H7 (cell line): ENCODE results near the gene PRPF6. TPM values are rescaled to one million over a fixed set of nuclear protein-coding genes. Genes with fewer than 3 reads are reported as not detected.
A peak's percentile ranks its signal among the peaks of the same experiment; 100 is the strongest.
"Not testable (repeated sequence)": the region's sequence is repeated elsewhere in the genome, so short reads cannot be mapped to it uniquely, and the experiment has no call there.

ENCODE experiments used
- DNase-seq: peaks from one replicate; pipeline ENCODE4 v3.0.0; 2012
- H3K27me3 ChIP-seq: 2 replicates; pipeline ENCODE4 v1.6.0; 2011; ENCODE audit warnings: mild to moderate bottlenecking, low read length; ENCODE audit not compliant: control insufficient read depth, insufficient read depth
- H3K36me3 ChIP-seq: replicated peaks from 2 replicates; pipeline ENCODE4 v1.5.1; 2011; ENCODE audit warnings: low read length; ENCODE audit not compliant: control insufficient read depth, insufficient read depth
- H3K4me3 ChIP-seq: 2 replicates; pipeline ENCODE4 v1.5.1; 2011; ENCODE audit warnings: low read depth, mild to moderate bottlenecking, control low read depth, low read length, moderate library complexity; ENCODE audit not compliant: insufficient read depth
- total RNA-seq: library from RNA; depleted of rRNA; stranded (reverse); fragments of >200 nt; shearing (Covaris generic); gene quantifications from 2 replicates; pipeline ENCODE4 v1.2.3, GENCODE V29; 2014

Gene PRPF6
- total RNA-seq, 1 experiment from 2014 or later, result 70.8 TPM

DNA sequence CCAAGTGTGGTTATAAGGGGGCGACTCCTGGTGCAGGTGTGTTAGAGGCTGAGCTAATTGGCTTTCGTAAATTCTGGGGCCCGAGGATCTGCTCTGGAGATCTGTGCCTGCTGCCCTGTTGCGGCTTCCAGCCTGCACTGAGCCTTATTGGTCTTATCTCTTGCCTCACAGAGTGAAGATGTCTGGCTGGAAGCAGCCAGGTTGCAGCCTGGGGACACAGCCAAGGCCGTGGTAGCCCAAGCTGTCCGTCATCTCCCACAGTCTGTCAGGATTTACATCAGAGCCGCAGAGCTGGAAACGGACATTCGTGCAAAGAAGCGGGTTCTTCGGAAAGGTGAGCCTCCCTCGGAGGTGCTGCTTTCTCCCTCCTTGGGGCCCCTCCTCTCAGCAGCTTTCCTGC lies 20.0 kb downstream of the PRPF6 start:
- no peak for DNase-seq
- Histone ChIP-seq H3K27me3 (no peaks in the 10 kb centered on the region), H3K4me3 (no peak overlapping the region), H3K36me3 (peaks cover 33% of the 10 kb centered on the region)

- Histone ChIP-seq H3K36me3 (peaks cover 33% of the 10 kb centered on the region), H3K4me3 (no peak overlapping the region), H3K27me3 (no peaks in the 10 kb centered on the region)
- DNase-seq, result no peak
Measured at GRCh38 chr20:64001607-64002011, 20.7 kb downstream of the PRPF6 start.

DNA sequence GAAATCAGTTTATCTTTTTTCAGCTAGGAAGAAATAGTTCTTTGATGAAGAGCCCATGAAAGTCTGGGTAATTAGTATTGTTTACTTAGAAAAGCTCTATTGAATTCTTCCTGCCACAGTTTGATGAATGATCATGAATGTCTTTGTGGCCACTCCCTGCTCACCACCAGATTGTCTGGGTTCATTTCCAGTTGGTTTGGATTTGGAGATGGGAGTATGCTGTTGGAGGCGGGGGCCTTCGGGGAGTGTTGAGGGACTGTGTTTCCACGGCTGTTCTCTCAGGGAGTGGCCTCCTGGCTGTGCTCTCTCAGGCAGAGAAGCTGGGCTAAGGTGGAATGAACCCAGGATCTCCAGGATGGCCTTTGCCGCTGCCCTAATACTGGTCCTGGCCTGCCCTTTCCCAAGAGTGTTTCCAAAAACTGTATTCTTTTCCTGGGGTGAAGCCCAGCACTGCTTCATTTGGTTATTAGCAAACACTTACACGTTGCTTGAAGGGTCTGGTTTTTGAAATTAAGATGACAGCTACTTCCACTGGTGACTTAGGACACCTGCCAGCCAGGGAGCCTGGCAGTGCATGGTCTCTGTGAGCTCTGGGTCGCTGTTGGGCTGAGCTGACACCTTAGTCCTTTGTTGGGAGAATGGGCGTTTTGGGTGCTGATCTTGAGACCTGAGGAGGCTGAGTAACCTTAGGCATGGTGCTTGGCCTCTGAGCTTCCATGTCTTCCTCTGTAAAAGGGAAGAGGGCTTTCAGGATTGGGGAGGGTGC lies 23.2 kb downstream of the PRPF6 start:
- no peak overlapping the region for H3K4me3 ChIP-seq
- H3K36me3 ChIP-seq, result peaks cover 34% of the 10 kb centered on the region
- H3K27me3 ChIP-seq, result no peaks in the 10 kb centered on the region

DNA sequence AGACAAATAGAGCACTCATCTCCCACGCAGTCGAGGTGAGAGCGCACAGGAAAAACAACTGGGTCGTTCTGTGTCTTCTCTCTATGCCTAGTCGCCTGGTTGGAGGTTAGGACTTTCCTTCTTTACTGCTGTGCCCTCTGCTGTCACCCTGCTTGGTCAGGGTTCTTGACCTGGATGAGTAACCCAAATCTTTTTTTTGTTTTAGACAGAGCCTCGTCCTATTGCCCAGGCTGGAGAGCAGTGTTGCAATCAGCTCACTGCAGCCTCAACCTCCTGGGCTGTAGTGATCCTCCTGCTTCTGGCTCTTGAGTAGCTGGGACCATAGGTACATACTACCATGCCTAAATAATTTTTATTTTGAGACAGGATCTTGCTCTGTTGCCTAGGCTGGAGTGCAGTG lies 24.5 kb downstream of the PRPF6 start:
- peaks cover 30% of the 10 kb centered on the region for H3K36me3 ChIP-seq
- H3K27me3 ChIP-seq, result no peaks in the 10 kb centered on the region

More for the DNA sequence above, 23.2 kb downstream of the PRPF6 start:
- no peak for DNase-seq

GRCh38 chr20:64006490-64006889 lies 25.6 kb downstream of the PRPF6 start:
- Histone ChIP-seq H3K36me3 (peaks cover 30% of the 10 kb centered on the region), H3K27me3 (no peaks in the 10 kb centered on the region), H3K4me3 (no peak overlapping the region)
- DNase-seq, result no peak

More for the DNA sequence above, 24.5 kb downstream of the PRPF6 start:
- no peak for DNase-seq
- H3K4me3 ChIP-seq, result no peak overlapping the region

- H3K36me3 ChIP-seq, result peaks cover 28% of the 10 kb centered on the region
- peak; percentile 32 for DNase-seq
- no peaks in the 10 kb centered on the region for H3K27me3 ChIP-seq
- H3K4me3 ChIP-seq, result no peak overlapping the region
Measured at GRCh38 chr20:64006902-64007301, 26.0 kb downstream of the PRPF6 start.

- H3K36me3 ChIP-seq, result peaks cover 27% of the 10 kb centered on the region
- H3K4me3 ChIP-seq, result no peak overlapping the region
- DNase-seq, result peak; percentile 18
- H3K27me3 ChIP-seq, result no peaks in the 10 kb centered on the region
Measured at GRCh38 chr20:64009811-64010387, 29.0 kb downstream of the PRPF6 start.

DNA sequence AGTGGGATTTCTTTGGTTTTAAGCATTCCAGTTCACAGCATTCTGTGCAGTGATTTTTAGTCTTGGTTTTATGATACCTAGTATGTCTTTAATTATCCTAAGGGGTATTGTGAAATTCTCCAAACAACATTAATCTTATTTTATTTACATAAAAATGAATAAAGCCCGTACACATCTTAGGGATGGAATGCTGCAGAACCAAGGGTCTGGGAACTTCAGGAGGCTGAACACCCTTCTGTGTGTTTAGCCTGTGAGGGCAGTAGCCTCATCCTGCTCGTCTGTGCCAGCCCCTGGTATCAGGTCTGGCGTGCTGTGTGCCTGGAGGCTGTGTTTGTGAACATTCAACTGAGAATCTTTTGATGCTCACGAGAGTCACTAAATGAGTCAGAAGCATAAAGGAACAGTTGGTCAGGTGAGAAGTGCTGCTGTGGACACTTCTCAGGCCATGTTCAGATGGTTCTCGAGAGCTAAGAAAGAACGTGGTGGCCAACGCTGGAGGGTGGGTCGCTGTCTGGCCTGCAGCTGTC lies 29.8 kb downstream of the PRPF6 start:
- peaks cover 25% of the 10 kb centered on the region for H3K36me3 ChIP-seq
- no peaks in the 10 kb centered on the region for H3K27me3 ChIP-seq
- no peak for DNase-seq
- no peak overlapping the region for H3K4me3 ChIP-seq

- Histone ChIP-seq H3K4me3 (no peak overlapping the region), H3K36me3 (peaks cover 25% of the 10 kb centered on the region), H3K27me3 (no peaks in the 10 kb centered on the region)
- no peak for DNase-seq
Measured at GRCh38 chr20:64011366-64011779, 30.4 kb downstream of the PRPF6 start.

DNA sequence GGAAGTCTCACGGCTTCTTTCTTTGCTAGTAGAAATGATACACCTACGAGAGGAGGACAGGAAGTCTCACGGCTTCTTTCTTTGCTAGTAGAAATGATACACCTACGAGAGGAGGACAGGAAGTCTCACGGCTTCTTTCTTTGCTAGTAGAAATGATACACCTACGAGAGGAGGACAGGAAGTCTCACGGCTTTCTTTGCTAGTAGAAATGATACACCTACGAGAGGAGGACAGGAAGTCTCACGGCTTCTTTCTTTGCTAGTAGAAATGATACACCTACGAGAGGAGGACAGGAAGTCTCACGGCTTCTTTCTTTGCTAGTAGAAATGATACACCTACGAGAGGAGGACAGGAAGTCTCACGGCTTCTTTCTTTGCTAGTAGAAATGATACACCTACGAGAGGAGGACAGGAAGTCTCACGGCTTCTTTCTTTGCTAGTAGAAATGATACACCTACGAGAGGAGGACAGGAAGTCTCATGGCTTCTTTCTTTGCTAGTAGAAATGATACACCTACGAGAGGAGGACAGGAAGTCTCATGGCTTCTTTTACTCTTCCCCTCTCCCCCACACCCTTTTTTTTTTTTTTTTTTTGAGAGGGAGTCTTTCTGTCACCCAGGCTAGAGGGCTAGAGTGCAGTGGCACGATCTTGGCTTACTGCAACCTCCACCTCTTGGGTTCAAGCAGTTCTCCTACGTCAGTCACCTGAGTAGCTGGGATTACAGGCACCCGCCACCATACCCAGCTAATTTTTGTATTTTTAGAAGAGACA lies 31.6 kb downstream of the PRPF6 start:
- not testable (repeated sequence) for H3K4me3 ChIP-seq, DNase-seq, H3K27me3 ChIP-seq
- peaks cover 26% of the 10 kb centered on the region for H3K36me3 ChIP-seq

DNA sequence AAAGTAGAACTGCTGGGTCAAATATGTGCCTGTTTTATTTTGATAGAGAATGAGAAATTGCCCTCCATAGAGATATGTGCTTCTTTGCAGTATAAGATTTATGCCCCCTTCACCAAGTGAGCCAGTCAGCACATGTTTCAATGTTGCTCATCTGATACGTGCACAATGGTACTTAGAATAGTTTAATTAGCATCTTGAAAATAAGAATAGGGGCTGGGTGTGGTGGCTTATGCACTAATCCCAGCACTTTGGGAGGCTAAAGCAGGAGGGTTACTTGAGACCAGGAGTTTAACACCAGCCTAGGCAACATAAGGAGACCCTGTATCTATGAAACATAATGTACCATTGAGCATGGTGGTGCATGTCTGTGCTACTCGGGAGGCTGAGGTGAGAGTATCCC lies 34.7 kb downstream of the PRPF6 start:
- Histone ChIP-seq H3K4me3 (no peak overlapping the region), H3K27me3 (no peaks in the 10 kb centered on the region), H3K36me3 (peaks cover 25% of the 10 kb centered on the region)
- no peak for DNase-seq

GRCh38 chr20:64021124-64021975 lies 40.4 kb downstream of the PRPF6 start:
- DNase-seq, result no peak
- peaks cover 26% of the 10 kb centered on the region for H3K36me3 ChIP-seq
- no peaks in the 10 kb centered on the region for H3K27me3 ChIP-seq
- no peak overlapping the region for H3K4me3 ChIP-seq

GRCh38 chr20:64022671-64023360 lies 41.9 kb downstream of the PRPF6 start:
- Histone ChIP-seq H3K36me3 (peaks cover 32% of the 10 kb centered on the region), H3K4me3 (no peak overlapping the region), H3K27me3 (no peaks in the 10 kb centered on the region)
- DNase-seq, result no peak
